Dendritic cell treated with granulocyte-macrophage colony-stimulating factor and Interleukin-4, amounts not matched to agents 40 ng/mL and 50 ng/mL, for 4 days (primary cell): Measurements from ENCODE around the gene MIER1.

Experiments used
- H3K27ac Mint-ChIP-seq: one replicate; pipeline ENCODE4 v1.8.0; 2022; ENCODE audit warnings: mild to moderate bottlenecking, mixed read lengths
- H3K27me3 Mint-ChIP-seq: one replicate; pipeline ENCODE4 v1.8.0; 2022; ENCODE audit warnings: mild to moderate bottlenecking, mixed read lengths
- H3K36me3 Mint-ChIP-seq: one replicate; pipeline ENCODE4 v1.8.0; 2022; ENCODE audit warnings: low read depth, mixed read lengths
- H3K4me1 Mint-ChIP-seq: one replicate; pipeline ENCODE4 v1.8.0; 2022; ENCODE audit warnings: low read depth, mixed read lengths
- H3K4me3 Mint-ChIP-seq: one replicate; pipeline ENCODE4 v1.8.0; 2022; ENCODE audit warnings: mild to moderate bottlenecking, moderate library complexity, mixed read lengths
- H3K9me3 Mint-ChIP-seq: one replicate; pipeline ENCODE4 v1.8.0; 2022; ENCODE audit warnings: mixed read lengths
- intact Hi-C: fragments of 100-400 bp; cut with micrococcal nuclease; formaldehyde crosslinking; loops from one replicate; pipeline ENCODE4 v1.15.0; 2022

Gene MIER1

GRCh38 chr1:66996018-66996682 is 71.4 kb downstream of the MIER1 start:
- intact Hi-C loops, result loop anchor here (1.0 to 2.0 kb wide), 2 partner anchors 153 to 215 kb away; no protein-coding TSS in a partner anchor
- peaks cover 15% of the 10 kb centered on the region for H3K36me3 Mint-ChIP-seq
- H3K27ac Mint-ChIP-seq, result no peak overlapping the region
- no peaks in the 10 kb centered on the region for H3K9me3 Mint-ChIP-seq
- no peak overlapping the region for H3K4me3 Mint-ChIP-seq
- no peaks in the 10 kb centered on the region for H3K27me3 Mint-ChIP-seq
- no peaks in the 10 kb centered on the region for H3K4me1 Mint-ChIP-seq

- no peak overlapping the region for H3K27ac Mint-ChIP-seq
- intact Hi-C loops, result no loop called here
- H3K9me3 Mint-ChIP-seq, result no peaks in the 10 kb centered on the region
- H3K4me1 Mint-ChIP-seq, result no peaks in the 10 kb centered on the region
- H3K36me3 Mint-ChIP-seq, result peaks cover 26% of the 10 kb centered on the region
- H3K4me3 Mint-ChIP-seq, result no peak overlapping the region
- no peaks in the 10 kb centered on the region for H3K27me3 Mint-ChIP-seq
These were observed 74.2 kb downstream of the MIER1 start for GRCh38 chr1:66998972-66999371.

DNA sequence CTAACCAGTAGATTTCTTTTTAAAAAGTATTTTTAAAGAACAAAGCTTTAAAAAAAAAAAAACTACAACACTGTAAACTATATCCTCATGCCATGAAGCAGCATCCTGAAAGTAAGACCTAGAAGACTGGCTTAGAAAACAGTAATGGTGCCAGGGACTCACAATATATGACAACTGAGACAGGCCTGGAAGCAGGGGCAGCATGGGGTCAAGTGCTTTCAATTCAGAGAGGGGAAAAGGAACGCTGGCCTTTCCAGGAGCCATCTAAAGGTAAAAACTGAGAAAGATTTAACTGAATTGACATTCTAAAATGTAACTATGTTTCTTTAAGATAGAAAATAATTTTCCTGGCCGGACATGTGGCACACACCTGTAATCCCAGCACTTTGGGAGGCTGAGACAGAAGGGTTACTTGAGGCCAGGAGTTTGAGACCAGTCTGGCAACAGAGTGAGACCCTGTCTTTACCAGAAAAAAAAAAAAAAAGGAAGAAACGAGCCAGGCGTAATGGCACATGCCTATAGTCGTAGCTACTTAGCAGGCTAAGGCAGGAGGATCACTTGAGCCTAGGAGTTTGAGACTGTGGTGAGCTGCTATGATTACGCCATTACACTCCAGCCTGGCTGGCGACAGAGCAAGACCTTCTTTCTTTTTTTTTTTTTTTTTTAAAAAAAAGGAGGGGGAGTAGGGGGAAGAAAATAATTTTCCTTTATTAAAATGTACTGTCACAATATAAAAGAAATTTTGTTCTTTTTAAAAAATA is 75.0 kb downstream of the MIER1 start:
- Mint-ChIP-seq H3K36me3 (peaks cover 26% of the 10 kb centered on the region), H3K4me3 (no peak overlapping the region), H3K4me1 (no peaks in the 10 kb centered on the region), H3K9me3 (no peaks in the 10 kb centered on the region), H3K27me3 (no peaks in the 10 kb centered on the region), H3K27ac (no peak overlapping the region)
- intact Hi-C loops, result no loop called here

DNA sequence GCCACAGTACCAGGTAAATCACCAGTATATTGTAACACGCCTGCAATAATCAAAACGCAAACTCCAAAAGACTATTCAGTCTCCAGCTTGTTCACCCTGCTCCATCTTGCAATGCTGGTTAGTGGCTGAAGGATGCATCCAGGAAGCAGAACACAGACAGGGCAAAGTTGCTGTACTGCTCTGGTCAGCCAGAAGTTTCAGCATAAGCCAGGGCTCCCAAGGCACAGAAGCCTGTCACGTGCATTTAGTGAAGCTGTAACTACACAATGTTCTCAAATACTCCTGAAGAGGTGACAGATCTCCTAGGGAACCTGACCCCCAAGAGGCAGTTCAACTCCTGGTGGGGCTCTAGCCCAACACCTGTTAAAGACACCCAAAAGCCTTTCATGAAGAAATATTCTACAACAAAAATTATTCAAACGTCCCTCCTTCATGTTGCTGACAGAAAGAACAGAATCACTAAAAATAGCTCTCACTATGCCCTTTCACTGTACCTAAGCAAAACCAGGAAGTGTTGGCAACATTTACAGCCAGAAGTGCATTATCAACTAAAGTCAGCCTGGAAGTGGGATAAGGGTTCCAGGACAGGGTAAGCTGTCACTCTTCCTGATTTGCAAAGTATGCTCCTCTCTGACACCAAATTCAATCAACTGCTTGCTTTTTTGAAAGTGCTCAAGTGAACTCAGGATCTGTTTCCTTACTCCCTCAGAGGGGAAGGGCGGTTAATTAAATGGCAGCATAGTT is 77.1 kb downstream of the MIER1 start:
- intact Hi-C loops, result no loop called here
- H3K27ac Mint-ChIP-seq, result no peak overlapping the region
- peaks cover 34% of the 10 kb centered on the region for H3K36me3 Mint-ChIP-seq
- H3K27me3 Mint-ChIP-seq, result no peaks in the 10 kb centered on the region
- H3K9me3 Mint-ChIP-seq, result no peaks in the 10 kb centered on the region
- no peak overlapping the region for H3K4me3 Mint-ChIP-seq
- no peaks in the 10 kb centered on the region for H3K4me1 Mint-ChIP-seq

DNA sequence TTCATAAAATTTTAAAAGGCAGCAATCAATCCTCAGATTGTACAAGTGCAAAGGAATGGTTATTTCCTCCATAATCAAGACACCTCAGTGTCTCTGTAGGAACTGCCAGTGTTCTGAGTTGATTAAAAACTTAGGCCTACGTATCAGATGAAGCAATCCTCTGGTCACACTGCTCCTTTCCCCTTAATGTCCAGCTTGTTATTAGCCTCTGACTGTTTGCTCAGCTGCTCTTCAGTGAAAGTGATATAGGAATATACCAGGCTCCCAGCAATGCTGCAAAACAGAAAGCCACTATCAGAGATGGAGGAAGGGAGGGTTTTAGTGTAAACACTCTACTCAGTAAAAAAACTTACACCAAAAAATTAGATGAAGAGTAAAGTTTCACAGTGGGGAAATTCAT is 79.4 kb downstream of the MIER1 start:
- intact Hi-C loops, result no loop called here
- Mint-ChIP-seq H3K4me3 (no peak overlapping the region), H3K36me3 (peaks cover 40% of the 10 kb centered on the region), H3K27ac (no peak overlapping the region), H3K9me3 (no peaks in the 10 kb centered on the region), H3K27me3 (no peaks in the 10 kb centered on the region), H3K4me1 (no peaks in the 10 kb centered on the region)

- intact Hi-C loops, result no loop called here
- Mint-ChIP-seq H3K4me1 (no peaks in the 10 kb centered on the region), H3K27ac (no peak overlapping the region), H3K27me3 (no peaks in the 10 kb centered on the region), H3K4me3 (no peak overlapping the region), H3K9me3 (no peaks in the 10 kb centered on the region), H3K36me3 (peaks cover 45% of the 10 kb centered on the region)
These were observed 80.3 kb downstream of the MIER1 start for GRCh38 chr1:67005068-67005467.

- H3K4me1 Mint-ChIP-seq, result no peaks in the 10 kb centered on the region
- peaks cover 48% of the 10 kb centered on the region for H3K36me3 Mint-ChIP-seq
These were observed 85.0 kb downstream of the MIER1 start for GRCh38 chr1:67009792-67010191.

GRCh38 chr1:67013573-67013972 is 88.8 kb downstream of the MIER1 start:
- intact Hi-C loops, result no loop called here

More at GRCh38 chr1:67009792-67010191, 85.0 kb downstream of the MIER1 start:
- no peak overlapping the region for H3K4me3 Mint-ChIP-seq
- intact Hi-C loops, result no loop called here
- no peaks in the 10 kb centered on the region for H3K27me3 Mint-ChIP-seq
- no peaks in the 10 kb centered on the region for H3K9me3 Mint-ChIP-seq
- no peak overlapping the region for H3K27ac Mint-ChIP-seq

DNA sequence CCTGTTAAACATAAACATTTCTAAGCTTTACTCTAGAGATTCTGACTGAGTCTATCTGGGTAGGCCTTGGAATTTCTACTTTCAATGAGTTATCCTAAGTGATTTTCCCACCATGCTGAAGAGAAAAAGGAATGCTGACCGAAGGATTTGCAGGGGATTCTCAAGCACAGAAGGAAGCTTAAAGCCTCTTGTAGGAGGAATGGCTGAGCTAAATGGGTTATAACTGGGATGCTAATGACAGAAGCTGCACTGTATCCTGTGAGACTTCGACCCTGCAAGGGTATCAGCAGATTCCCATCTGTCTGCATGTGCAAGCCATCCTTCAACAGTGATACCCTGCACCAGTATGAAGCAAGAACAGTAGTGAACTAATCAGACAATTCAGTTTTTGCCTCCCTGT is 93.8 kb downstream of the MIER1 start:
- intact Hi-C loops, result no loop called here
- Mint-ChIP-seq H3K4me3 (no peak overlapping the region), H3K27ac (no peak overlapping the region), H3K27me3 (no peaks in the 10 kb centered on the region), H3K4me1 (no peaks in the 10 kb centered on the region), H3K36me3 (peaks cover 47% of the 10 kb centered on the region), H3K9me3 (no peaks in the 10 kb centered on the region)

More at GRCh38 chr1:67013573-67013972, 88.8 kb downstream of the MIER1 start:
- Mint-ChIP-seq H3K36me3 (peaks cover 27% of the 10 kb centered on the region), H3K4me1 (no peaks in the 10 kb centered on the region), H3K27me3 (no peaks in the 10 kb centered on the region), H3K27ac (no peak overlapping the region), H3K9me3 (no peaks in the 10 kb centered on the region), H3K4me3 (no peak overlapping the region)

GRCh38 chr1:67019121-67019520 is 94.3 kb downstream of the MIER1 start:
- no peaks in the 10 kb centered on the region for H3K27me3 Mint-ChIP-seq
- no peaks in the 10 kb centered on the region for H3K9me3 Mint-ChIP-seq
- H3K36me3 Mint-ChIP-seq, result peaks cover 52% of the 10 kb centered on the region
- H3K4me3 Mint-ChIP-seq, result no peak overlapping the region
- no peaks in the 10 kb centered on the region for H3K4me1 Mint-ChIP-seq
- H3K27ac Mint-ChIP-seq, result no peak overlapping the region
- intact Hi-C loops, result no loop called here

- Mint-ChIP-seq H3K27ac (no peak overlapping the region), H3K4me3 (no peak overlapping the region), H3K4me1 (no peaks in the 10 kb centered on the region), H3K9me3 (no peaks in the 10 kb centered on the region), H3K36me3 (peaks cover 55% of the 10 kb centered on the region), H3K27me3 (no peaks in the 10 kb centered on the region)
- intact Hi-C loops, result no loop called here
These were observed 94.9 kb downstream of the MIER1 start for GRCh38 chr1:67019600-67020136.

DNA sequence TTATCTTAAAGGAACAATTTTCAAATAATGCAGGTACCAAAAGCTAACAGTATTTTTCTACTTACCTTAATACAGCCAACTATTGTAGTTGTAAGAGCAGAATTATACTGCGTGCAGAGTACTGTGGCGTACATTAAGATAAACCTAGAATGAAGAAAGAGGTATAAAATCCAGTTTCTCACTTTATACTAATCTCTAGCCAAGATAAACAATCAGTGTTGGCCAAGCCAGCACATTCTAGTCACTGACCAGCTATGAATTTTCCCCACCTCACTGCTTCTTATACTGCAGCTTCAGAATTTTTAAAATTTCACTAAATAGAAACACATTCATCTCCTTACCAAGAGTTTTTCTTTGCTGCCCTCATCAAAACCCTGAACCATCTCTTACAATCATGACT is 95.5 kb downstream of the MIER1 start:
- no peaks in the 10 kb centered on the region for H3K9me3 Mint-ChIP-seq
- H3K4me3 Mint-ChIP-seq, result no peak overlapping the region
- intact Hi-C loops, result no loop called here
- H3K27ac Mint-ChIP-seq, result no peak overlapping the region
- no peaks in the 10 kb centered on the region for H3K27me3 Mint-ChIP-seq
- H3K36me3 Mint-ChIP-seq, result peaks cover 61% of the 10 kb centered on the region
- no peaks in the 10 kb centered on the region for H3K4me1 Mint-ChIP-seq

DNA sequence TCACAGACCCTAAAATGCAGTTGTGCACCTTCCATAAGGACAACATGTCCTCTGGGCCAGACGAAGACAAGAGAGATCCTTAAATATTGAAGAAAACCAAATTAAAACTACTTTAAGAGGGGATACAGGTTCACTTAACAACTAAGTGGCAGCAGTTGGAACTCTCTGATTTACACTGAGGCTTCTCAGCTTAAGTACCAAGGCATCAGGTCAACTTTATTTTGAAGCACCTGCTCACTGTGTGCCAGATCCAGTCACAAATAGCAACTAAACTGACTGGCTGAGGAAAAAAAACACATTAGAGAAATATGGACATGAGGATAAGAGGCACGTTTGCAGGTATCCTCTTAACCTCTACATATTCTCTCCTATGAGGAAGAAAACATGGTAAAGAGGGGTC is 96.0 kb downstream of the MIER1 start:
- H3K27ac Mint-ChIP-seq, result no peak overlapping the region
- peaks cover 62% of the 10 kb centered on the region for H3K36me3 Mint-ChIP-seq
- H3K4me1 Mint-ChIP-seq, result no peaks in the 10 kb centered on the region
- H3K4me3 Mint-ChIP-seq, result no peak overlapping the region
- intact Hi-C loops, result no loop called here
- H3K9me3 Mint-ChIP-seq, result no peaks in the 10 kb centered on the region
- no peaks in the 10 kb centered on the region for H3K27me3 Mint-ChIP-seq

- intact Hi-C loops, result no loop called here
- Mint-ChIP-seq H3K4me3 (no peak overlapping the region), H3K27me3 (no peaks in the 10 kb centered on the region), H3K4me1 (no peaks in the 10 kb centered on the region), H3K36me3 (peaks cover 17% of the 10 kb centered on the region), H3K9me3 (no peaks in the 10 kb centered on the region), H3K27ac (no peak overlapping the region)
These were observed 104.7 kb downstream of the MIER1 start for GRCh38 chr1:67029472-67029871.
